NCI-H345 treated with DMSO at 0.1 percent for 48 hours (cell line): ENCODE data around the gene PDE4B.
"Not testable (repeated sequence)": the region's sequence is repeated elsewhere in the genome, so short reads cannot be mapped to it uniquely, and the experiment has no call there.

Source experiments
- DNase-seq: peaks from one replicate; lab custom pipeline; 2025; ENCODE audit not compliant: unreplicated experiment; lab: John Stamatoyannopoulos, UW

The PDE4B gene

GRCh38 chr1:65949230-65949626 is 156.5 kb downstream of the PDE4B start:
- DNase-seq = no peak

DNA sequence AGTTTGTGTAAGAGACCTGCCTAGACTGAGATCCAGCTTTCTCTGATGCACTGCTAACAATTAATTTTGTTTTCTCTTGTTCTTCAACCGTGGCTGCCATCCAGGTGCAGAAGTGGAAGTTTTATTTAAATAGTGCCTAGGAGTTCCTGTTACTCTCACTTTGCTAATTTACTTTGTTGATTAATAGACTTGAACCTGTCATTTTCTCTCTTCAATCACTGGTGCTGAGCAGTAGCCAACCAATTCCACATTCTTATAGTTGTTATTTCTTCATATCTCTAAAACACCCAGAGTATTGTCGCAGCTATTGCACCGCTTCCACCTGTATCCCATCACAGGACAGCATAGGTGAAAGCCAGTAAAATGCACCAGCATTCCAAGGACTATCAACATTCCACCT is 157.2 kb downstream of the PDE4B start:
- no peak for DNase-seq

DNA sequence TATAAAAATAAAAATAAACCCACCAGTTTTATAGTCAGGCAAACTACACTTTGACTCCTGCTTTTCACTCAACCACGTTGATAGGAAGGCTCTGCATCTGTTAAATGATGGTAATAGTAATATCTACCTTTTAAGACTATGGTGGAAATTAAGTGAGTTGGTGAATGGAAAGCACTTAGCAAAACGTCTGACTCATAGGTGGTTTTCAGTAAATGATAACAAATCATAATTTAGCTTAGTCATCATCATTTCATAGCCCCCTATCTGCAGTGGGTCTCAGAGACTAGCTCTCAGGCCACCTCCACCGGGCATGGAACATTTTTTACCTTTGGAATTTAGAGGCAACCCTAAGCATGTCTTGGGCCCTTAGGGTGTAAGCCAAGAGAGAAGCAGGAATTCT is 160.0 kb downstream of the PDE4B start:
- DNase-seq = no peak

- no peak for DNase-seq
These were observed 160.5 kb downstream of the PDE4B start for GRCh38 chr1:65953170-65953569.

- no peak for DNase-seq
These were observed 162.4 kb downstream of the PDE4B start for GRCh38 chr1:65955071-65955470.

DNA sequence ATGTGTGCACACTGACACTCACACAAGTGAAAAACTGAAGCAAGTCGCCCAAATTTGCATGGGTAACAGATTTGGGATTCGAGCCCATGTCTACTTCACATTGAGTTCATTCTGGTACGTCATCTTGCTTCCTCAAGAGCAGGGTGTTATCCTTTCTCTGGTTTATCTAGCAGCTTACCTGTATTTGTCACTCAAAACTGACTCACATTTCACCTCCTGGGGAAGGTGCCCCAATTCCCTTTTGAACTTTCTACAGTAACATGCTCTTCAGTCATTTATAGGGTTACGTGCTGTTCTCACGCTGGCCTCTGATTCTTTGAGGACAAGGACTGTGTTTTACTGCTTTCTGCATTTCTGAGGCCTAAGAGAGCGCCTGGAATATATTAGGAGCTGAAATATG is 162.8 kb downstream of the PDE4B start:
- no peak for DNase-seq

GRCh38 chr1:65958561-65959350 is 166.1 kb downstream of the PDE4B start:
- peak; percentile 59 for DNase-seq

- no peak for DNase-seq
These were observed 167.3 kb downstream of the PDE4B start for GRCh38 chr1:65959896-65960567.

GRCh38 chr1:65963156-65963888 is 170.6 kb downstream of the PDE4B start:
- no peak for DNase-seq

GRCh38 chr1:65964123-65964522 is 171.4 kb downstream of the PDE4B start:
- DNase-seq = no peak

GRCh38 chr1:65965112-65965996 is 172.7 kb downstream of the PDE4B start:
- DNase-seq = no peak

GRCh38 chr1:65967492-65967891 is 174.8 kb downstream of the PDE4B start:
- not testable (repeated sequence) for DNase-seq

DNA sequence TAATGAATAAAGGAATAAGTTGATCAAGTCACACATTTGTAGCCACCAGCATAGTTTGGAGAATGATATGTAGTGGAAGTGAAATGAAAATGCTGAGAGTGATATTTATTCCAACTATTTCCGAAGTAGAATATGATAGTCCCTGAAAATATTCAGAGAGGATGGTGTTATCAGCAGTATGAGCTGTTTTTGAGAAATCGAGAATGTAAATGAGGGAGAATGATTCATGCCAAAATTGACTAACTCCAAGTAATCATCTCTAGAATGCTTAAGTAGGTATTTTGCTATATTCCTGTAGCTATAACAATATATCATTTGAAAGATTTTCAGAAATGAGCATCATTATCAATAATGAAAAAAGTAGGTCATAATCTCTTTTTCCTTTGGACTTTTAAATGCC is 178.9 kb downstream of the PDE4B start:
- DNase-seq = no peak

DNA sequence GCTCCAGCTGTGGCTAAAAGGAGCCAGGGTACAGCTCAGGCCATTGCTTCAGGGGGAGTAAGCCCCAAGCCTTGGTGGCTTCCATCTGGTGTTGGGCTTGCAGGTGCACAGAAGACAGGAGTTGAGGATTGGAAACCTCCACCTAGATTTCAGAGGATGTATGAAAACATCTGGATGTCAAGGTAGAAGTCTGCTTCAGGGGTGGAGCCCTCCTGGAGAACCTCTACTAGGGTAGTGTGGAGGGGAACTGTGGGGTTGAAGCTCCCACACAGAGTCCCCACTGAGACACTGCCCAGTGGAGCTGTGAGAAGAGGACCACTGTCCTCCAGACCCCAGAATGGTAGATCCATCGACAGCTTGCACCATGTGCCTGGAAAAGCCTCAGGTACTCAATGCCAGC is 183.0 kb downstream of the PDE4B start:
- no peak for DNase-seq

DNA sequence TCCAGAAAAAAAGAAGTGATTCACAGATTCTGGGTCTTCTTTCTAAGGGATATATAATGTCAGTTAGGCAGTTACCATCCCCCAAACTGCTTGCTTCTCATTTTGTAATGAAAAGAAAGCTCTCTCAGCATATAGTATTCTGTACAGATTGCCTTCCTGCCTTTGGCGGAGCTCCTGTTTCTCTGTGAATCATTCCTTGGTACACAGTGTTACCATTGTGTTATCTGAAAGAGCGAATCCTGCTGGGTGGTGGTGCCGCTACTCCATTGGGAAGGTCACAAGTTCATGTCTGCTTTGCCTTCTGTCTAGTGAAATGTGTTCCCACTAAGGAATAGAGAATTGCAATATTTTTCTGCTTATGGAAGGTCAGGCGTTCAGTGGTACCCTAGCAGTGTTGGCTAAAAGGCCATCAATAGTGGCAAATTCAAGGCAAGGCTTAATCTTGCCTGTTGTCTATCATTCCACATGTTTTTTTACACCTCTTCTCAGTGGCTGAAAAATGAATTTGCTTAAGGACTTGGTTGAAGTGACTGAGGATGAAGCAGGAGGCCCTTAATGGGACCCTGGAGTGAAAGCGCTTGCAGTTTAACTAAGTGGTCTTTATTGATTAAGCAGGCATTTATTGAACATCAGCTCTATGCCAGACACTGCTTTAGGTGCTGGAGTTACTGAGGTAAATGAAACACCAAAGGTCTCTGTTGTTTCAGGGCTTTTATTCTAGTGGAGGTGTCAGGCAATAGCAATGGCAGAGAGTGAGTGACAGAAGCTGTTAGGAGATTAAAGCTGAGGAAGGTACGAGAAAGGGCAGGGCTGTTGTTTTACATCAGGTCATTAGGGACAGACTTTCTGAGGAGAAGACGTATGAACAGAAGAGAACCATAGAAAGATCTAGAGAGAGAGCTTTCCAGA is 186.7 kb downstream of the PDE4B start:
- no peak for DNase-seq

- no peak for DNase-seq
These were observed 187.5 kb downstream of the PDE4B start for GRCh38 chr1:65980237-65980636.

- no peak for DNase-seq
These were observed 190.8 kb downstream of the PDE4B start for GRCh38 chr1:65983500-65983899.

GRCh38 chr1:65985393-65986066 is 192.8 kb downstream of the PDE4B start:
- DNase-seq = no peak

- no peak for DNase-seq
These were observed 193.5 kb downstream of the PDE4B start for GRCh38 chr1:65986146-65986545.
